Loucy (cell line): ENCODE measurements around the gene TMIGD2.

ENCODE experiments used
- H2AFZ ChIP-seq: fragments of 200-600 bp; sonication (generic); 2 replicates; pipeline ENCODE4 v1.6.0; 2016; ENCODE audit warnings: antibody characterized with exemption, mild to moderate bottlenecking, low read length, moderate library complexity
- H3F3A ChIP-seq: fragments of 200-600 bp; 2 replicates; pipeline ENCODE4 v1.6.0; 2016; ENCODE audit warnings: antibody characterized with exemption, low read depth, mild to moderate bottlenecking
- H3K27me3 ChIP-seq: fragments of 200-600 bp; sonication (generic); 2 replicates; pipeline ENCODE4 v1.6.1; 2014; ENCODE audit warnings: low read length, mild to moderate bottlenecking; ENCODE audit not compliant: insufficient read depth, poor library complexity, severe bottlenecking
- H3K36me3 ChIP-seq: fragments of 200-600 bp; sonication (generic); 2 replicates; pipeline ENCODE4 v1.6.1; 2016; ENCODE audit warnings: low read length; ENCODE audit not compliant: insufficient read depth
- H3K4me1 ChIP-seq: fragments of 200-600 bp; sonication (generic); 2 replicates; pipeline ENCODE4 v1.5.1; 2014; ENCODE audit warnings: low read length, mild to moderate bottlenecking; ENCODE audit not compliant: insufficient read depth, poor library complexity, severe bottlenecking
- H3K4me2 ChIP-seq: fragments of 200-600 bp; sonication (generic); 2 replicates; pipeline ENCODE4 v1.6.0; 2014; ENCODE audit warnings: antibody characterized with exemption, low read length, low read depth, mild to moderate bottlenecking; ENCODE audit not compliant: poor library complexity, severe bottlenecking
- H3K4me3 ChIP-seq: fragments of 200-600 bp; sonication (generic); 2 replicates; pipeline ENCODE4 v1.5.1; 2014; ENCODE audit warnings: low read length, mild to moderate bottlenecking, mixed read lengths; ENCODE audit not compliant: poor library complexity, severe bottlenecking
- H3K79me2 ChIP-seq: fragments of 200-600 bp; sonication (generic); 2 replicates; pipeline ENCODE4 v1.6.1; 2014; ENCODE audit warnings: low read length; ENCODE audit not compliant: insufficient read depth
- H3K9ac ChIP-seq: fragments of 200-600 bp; sonication (generic); 2 replicates; pipeline ENCODE4 v1.6.0; 2014; ENCODE audit warnings: mild to moderate bottlenecking, low read depth, low read length, moderate library complexity; ENCODE audit not compliant: poor library complexity, severe bottlenecking
- H3K9me2 ChIP-seq: fragments of 200-600 bp; sonication (generic); replicated peaks from 2 replicates; pipeline ENCODE4 v1.6.1; 2016; ENCODE audit warnings: low read depth, low read length, mixed read lengths
- H3K9me3 ChIP-seq: fragments of 200-600 bp; sonication (generic); 2 replicates; pipeline ENCODE4 v1.6.1; 2014; ENCODE audit warnings: mild to moderate bottlenecking, antibody characterized with exemption, low read length, low read depth; ENCODE audit not compliant: insufficient read depth
- H4K20me1 ChIP-seq: fragments of 200-600 bp; sonication (generic); 2 replicates; pipeline ENCODE4 v1.6.0; 2014; ENCODE audit warnings: antibody characterized with exemption, low read length, mild to moderate bottlenecking; ENCODE audit not compliant: insufficient read depth, poor library complexity, severe bottlenecking
- EZH2phosphoT487 ChIP-seq: fragments of 200-600 bp; IDR thresholded peaks from 2 replicates; pipeline ENCODE4 v1.6.1; 2018; ENCODE audit warnings: antibody characterized with exemption, mild to moderate bottlenecking, moderate library complexity, borderline replicate concordance
- TF ChIP-seq, protein P1 (sequence below): fragments of 200-600 bp; sonication (generic); conservative IDR thresholded peaks from 2 replicates; pipeline ENCODE4 v1.5.1; 2014; ENCODE audit warnings: mild to moderate bottlenecking, antibody characterized with exemption, low read length

Gene TMIGD2

DNA sequence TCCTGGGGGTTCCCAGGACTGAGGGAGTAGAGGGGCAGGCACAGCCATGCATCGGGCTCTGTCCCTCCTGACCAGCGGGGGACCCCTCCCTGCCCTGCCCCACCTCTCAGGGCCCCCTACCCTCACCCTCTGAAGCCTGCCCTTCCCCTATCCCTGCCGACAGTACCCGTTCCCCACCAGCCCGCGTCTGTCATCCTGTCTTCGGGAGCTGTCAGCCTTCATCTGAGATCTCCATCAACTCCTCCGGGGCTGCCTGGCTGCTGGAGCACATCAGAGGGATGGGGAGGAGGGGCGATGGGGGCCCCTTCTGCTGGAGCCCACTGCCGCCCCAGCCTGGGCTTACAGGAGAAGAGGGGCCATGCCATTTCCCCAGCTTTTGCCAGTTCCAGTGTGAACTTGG, 29.3 kb downstream of the TMIGD2 start:
- H3K4me2 ChIP-seq, result no peak overlapping the region
- no peaks in the 10 kb centered on the region for H3K9me2 ChIP-seq
- TF ChIP-seq, protein P1, sequence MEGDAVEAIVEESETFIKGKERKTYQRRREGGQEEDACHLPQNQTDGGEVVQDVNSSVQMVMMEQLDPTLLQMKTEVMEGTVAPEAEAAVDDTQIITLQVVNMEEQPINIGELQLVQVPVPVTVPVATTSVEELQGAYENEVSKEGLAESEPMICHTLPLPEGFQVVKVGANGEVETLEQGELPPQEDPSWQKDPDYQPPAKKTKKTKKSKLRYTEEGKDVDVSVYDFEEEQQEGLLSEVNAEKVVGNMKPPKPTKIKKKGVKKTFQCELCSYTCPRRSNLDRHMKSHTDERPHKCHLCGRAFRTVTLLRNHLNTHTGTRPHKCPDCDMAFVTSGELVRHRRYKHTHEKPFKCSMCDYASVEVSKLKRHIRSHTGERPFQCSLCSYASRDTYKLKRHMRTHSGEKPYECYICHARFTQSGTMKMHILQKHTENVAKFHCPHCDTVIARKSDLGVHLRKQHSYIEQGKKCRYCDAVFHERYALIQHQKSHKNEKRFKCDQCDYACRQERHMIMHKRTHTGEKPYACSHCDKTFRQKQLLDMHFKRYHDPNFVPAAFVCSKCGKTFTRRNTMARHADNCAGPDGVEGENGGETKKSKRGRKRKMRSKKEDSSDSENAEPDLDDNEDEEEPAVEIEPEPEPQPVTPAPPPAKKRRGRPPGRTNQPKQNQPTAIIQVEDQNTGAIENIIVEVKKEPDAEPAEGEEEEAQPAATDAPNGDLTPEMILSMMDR, result no peak
- no peak for TF ChIP-seq EZH2phosphoT487
- H3K36me3 ChIP-seq, result peaks cover 11% of the 10 kb centered on the region; the same call in 1 of the 2 replicates
- H3K9ac ChIP-seq, result no peak overlapping the region
- H3K4me3 ChIP-seq, result no peak overlapping the region
- no peak overlapping the region for H2AFZ ChIP-seq
- H3K9me3 ChIP-seq, result no peaks in the 10 kb centered on the region
- H3F3A ChIP-seq, result no peaks in the 10 kb centered on the region
- no peaks in the 10 kb centered on the region for H3K79me2 ChIP-seq
- H4K20me1 ChIP-seq, result no peaks in the 10 kb centered on the region
- no peaks in the 10 kb centered on the region for H3K27me3 ChIP-seq
- H3K4me1 ChIP-seq, result peaks cover 2% of the 10 kb centered on the region

DNA sequence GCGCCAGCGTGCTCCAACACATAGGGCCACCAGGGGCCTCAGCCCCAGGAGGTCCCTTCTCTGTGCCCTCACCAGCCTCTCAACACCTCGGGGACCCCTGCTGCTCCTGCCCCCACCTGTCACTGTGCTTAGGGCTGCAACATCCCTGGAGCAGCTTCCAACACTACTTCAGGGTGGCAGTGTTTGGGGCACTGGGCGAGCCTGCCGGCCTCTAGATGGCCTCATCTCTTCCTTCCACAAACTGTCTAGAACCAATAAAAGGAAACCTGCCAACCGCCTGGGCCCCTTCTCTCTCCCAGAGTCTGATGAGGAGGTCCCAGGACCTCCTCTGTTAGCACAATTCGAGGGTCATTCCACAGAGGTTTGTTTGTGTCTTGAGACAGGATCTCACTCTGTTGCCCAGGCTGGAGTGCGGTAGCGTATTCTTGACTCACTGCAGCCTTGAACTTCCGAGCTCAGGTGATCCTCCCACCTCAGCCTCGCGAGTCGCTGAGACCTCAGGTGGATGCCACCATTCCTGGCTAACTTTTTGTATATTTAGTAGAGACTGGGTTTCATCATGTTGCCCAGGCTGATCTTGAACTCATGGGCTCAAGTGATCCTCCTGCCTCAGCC, 33.3 kb downstream of the TMIGD2 start:
- TF ChIP-seq EZH2phosphoT487, result no peak
- TF ChIP-seq, protein P1, result no peak
- Histone ChIP-seq H3K4me2 (no peak overlapping the region), H2AFZ (no peak overlapping the region), H3K79me2 (no peaks in the 10 kb centered on the region), H3K9me3 (no peaks in the 10 kb centered on the region), H3K27me3 (no peaks in the 10 kb centered on the region), H3K36me3 (peaks cover 11% of the 10 kb centered on the region; the same call in 1 of the 2 replicates), H3K9ac (no peak overlapping the region), H3K4me3 (no peak overlapping the region), H3K9me2 (no peaks in the 10 kb centered on the region), H4K20me1 (peaks cover 3% of the 10 kb centered on the region), H3K4me1 (no peaks in the 10 kb centered on the region), H3F3A (no peaks in the 10 kb centered on the region)

- H3K27me3 ChIP-seq, result no peaks in the 10 kb centered on the region
- no peaks in the 10 kb centered on the region for H3K79me2 ChIP-seq
- H3K9ac ChIP-seq, result no peak overlapping the region
- H3K9me2 ChIP-seq, result no peaks in the 10 kb centered on the region
- no peak overlapping the region for H2AFZ ChIP-seq
- peaks cover 3% of the 10 kb centered on the region for H4K20me1 ChIP-seq
- no peak for TF ChIP-seq EZH2phosphoT487
- TF ChIP-seq, protein P1, result no peak
- no peaks in the 10 kb centered on the region for H3F3A ChIP-seq
- no peak overlapping the region for H3K4me3 ChIP-seq
- no peaks in the 10 kb centered on the region for H3K4me1 ChIP-seq
- no peaks in the 10 kb centered on the region for H3K9me3 ChIP-seq
- peaks cover 11% of the 10 kb centered on the region; the same call in 1 of the 2 replicates for H3K36me3 ChIP-seq
- no peak overlapping the region for H3K4me2 ChIP-seq
These were observed 34.0 kb downstream of the TMIGD2 start for GRCh38 chr19:4267901-4268815.
